ENCODE data around the gene SPINK8. TPM values are rescaled to one million over a fixed set of nuclear protein-coding genes. Genes with fewer than 3 reads are reported as not detected.
A peak's percentile ranks its signal among the peaks of the same experiment; 100 is the strongest.

The SPINK8 gene
- total RNA-seq, 1 donor from 2014 or later: not detected

- H3K9me3 Mint-ChIP-seq: no peaks in the 10 kb centered on the region
- peaks cover 51% of the 10 kb centered on the region for H3K36me3 Mint-ChIP-seq (ENCODE audit: low read depth)
- no peaks in the 10 kb centered on the region for H3K27me3 Mint-ChIP-seq (ENCODE audit: low read depth)
- intact Hi-C loops (cut with micrococcal nuclease): no loop called here
- H3K4me3 Mint-ChIP-seq (ENCODE audit: low read depth): peak overlapping the region; percentile 26
- H3K27ac Mint-ChIP-seq: peak overlapping the region; percentile 57
- H3K4me1 Mint-ChIP-seq (ENCODE audit: low read depth): peaks cover 41% of the 10 kb centered on the region
- no peak for DNase-seq (ENCODE audit: low spot score)
These were observed 63.2 kb downstream of the SPINK8 start for GRCh38 chr3:48270306-48270705.

- Mint-ChIP-seq H3K36me3 (ENCODE audit: low read depth) (peaks cover 51% of the 10 kb centered on the region), H3K4me1 (ENCODE audit: low read depth) (peaks cover 41% of the 10 kb centered on the region), H3K9me3 (no peaks in the 10 kb centered on the region), H3K27me3 (ENCODE audit: low read depth) (no peaks in the 10 kb centered on the region), H3K27ac (peak overlapping the region; percentile 94), H3K4me3 (ENCODE audit: low read depth) (peak overlapping the region; percentile 54)
- DNase-seq (ENCODE audit: low spot score): no peak
- intact Hi-C loops (cut with micrococcal nuclease): loop anchor here (2.0 to 5.0 kb wide), 2 partner anchors 171 to 182 kb away; partner anchors contain the start of genes CCDC51 and TMA7
These were observed 63.9 kb downstream of the SPINK8 start for GRCh38 chr3:48269592-48269991.

- H3K4me3 Mint-ChIP-seq (ENCODE audit: low read depth): peak overlapping the region; percentile 58
- H3K9me3 Mint-ChIP-seq: no peaks in the 10 kb centered on the region
- DNase-seq (ENCODE audit: low spot score): no peak
- H3K4me1 Mint-ChIP-seq (ENCODE audit: low read depth): peaks cover 41% of the 10 kb centered on the region
- H3K27ac Mint-ChIP-seq: peak overlapping the region; percentile 94
- no peaks in the 10 kb centered on the region for H3K27me3 Mint-ChIP-seq (ENCODE audit: low read depth)
- H3K36me3 Mint-ChIP-seq (ENCODE audit: low read depth): peaks cover 53% of the 10 kb centered on the region
- intact Hi-C loops (cut with micrococcal nuclease): loop anchor here (1.0 to 5.0 kb wide), 6 partner anchors 28 to 238 kb away; partner anchors contain the start of genes CCDC51, CDC25A, TMA7 and ZNF589
These were observed 64.4 kb downstream of the SPINK8 start for GRCh38 chr3:48268936-48269561.

GRCh38 chr3:48268381-48268935 is 65.0 kb downstream of the SPINK8 start:
- Mint-ChIP-seq H3K27me3 (ENCODE audit: low read depth) (no peaks in the 10 kb centered on the region), H3K27ac (peak overlapping the region; percentile 94), H3K36me3 (ENCODE audit: low read depth) (peaks cover 59% of the 10 kb centered on the region), H3K4me3 (ENCODE audit: low read depth) (peak overlapping the region; percentile 58), H3K9me3 (no peaks in the 10 kb centered on the region), H3K4me1 (ENCODE audit: low read depth) (peaks cover 40% of the 10 kb centered on the region)
- intact Hi-C loops (cut with micrococcal nuclease): loop anchor here (1.0 to 5.0 kb wide), 6 partner anchors 27 to 239 kb away; partner anchors contain the start of genes CCDC51, CDC25A, TMA7 and ZNF589
- DNase-seq (ENCODE audit: low spot score): peak; percentile 71

- H3K4me3 Mint-ChIP-seq (ENCODE audit: low read depth): peak overlapping the region; percentile 24
- H3K9me3 Mint-ChIP-seq: no peaks in the 10 kb centered on the region
- intact Hi-C loops (cut with micrococcal nuclease): loop anchor here (1.0 to 5.0 kb wide), 6 partner anchors 26 to 240 kb away; partner anchors contain the start of genes CCDC51, CDC25A, TMA7 and ZNF589
- H3K36me3 Mint-ChIP-seq (ENCODE audit: low read depth): peaks cover 59% of the 10 kb centered on the region
- peak overlapping the region; percentile 94 for H3K27ac Mint-ChIP-seq
- no peaks in the 10 kb centered on the region for H3K27me3 Mint-ChIP-seq (ENCODE audit: low read depth)
- DNase-seq (ENCODE audit: low spot score): no peak
- H3K4me1 Mint-ChIP-seq (ENCODE audit: low read depth): peaks cover 37% of the 10 kb centered on the region
These were observed 65.7 kb downstream of the SPINK8 start for GRCh38 chr3:48267782-48268181.

GRCh38 chr3:48258530-48258929 is 74.9 kb downstream of the SPINK8 start:
- no peak for DNase-seq (ENCODE audit: low spot score)
- Mint-ChIP-seq H3K36me3 (ENCODE audit: low read depth) (peaks cover 80% of the 10 kb centered on the region), H3K4me3 (ENCODE audit: low read depth) (no peak overlapping the region), H3K27ac (peak overlapping the region; percentile 16), H3K4me1 (ENCODE audit: low read depth) (peaks cover 4% of the 10 kb centered on the region), H3K27me3 (ENCODE audit: low read depth) (no peaks in the 10 kb centered on the region), H3K9me3 (peaks cover 8% of the 10 kb centered on the region)
- intact Hi-C loops (cut with micrococcal nuclease): no loop called here

Other genes with a start within 250 kb of the SPINK8 start
- 39.1 and 40.5 TPM in 2 replicates for gene CDC25A, start 145.2 kb downstream of the SPINK8 start, total RNA-seq
- gene CAMP, start 110.2 kb downstream of the SPINK8 start, total RNA-seq: not detected in 2 replicates
- gene ZNF589, start 92.6 kb downstream of the SPINK8 start, total RNA-seq: 40.2 and 42.8 TPM in 2 replicates
- gene NME6, start 32.3 kb downstream of the SPINK8 start, total RNA-seq: 30.2 and 33.7 TPM in 2 replicates
- gene FBXW12, start 38.6 kb upstream of the SPINK8 start, total RNA-seq: 0.14 TPM in 1 of 2 replicates, not detected in the other
- 6.8 and 7.0 TPM in 2 replicates for gene PLXNB1, start 96.4 kb upstream of the SPINK8 start, total RNA-seq
- gene CCDC51, start 106.5 kb upstream of the SPINK8 start, total RNA-seq: 22.2 and 23.7 TPM in 2 replicates
- gene TMA7, start 106.6 kb upstream of the SPINK8 start, total RNA-seq: 270 and 289 TPM in 2 replicates
- gene ATRIP, start 113.1 kb upstream of the SPINK8 start, total RNA-seq: 16.9 and 17.5 TPM in 2 replicates
- gene SHISA5, start 170.5 kb upstream of the SPINK8 start, total RNA-seq: 65.6 and 69.5 TPM in 2 replicates
- 53.0 and 57.0 TPM in 2 replicates for gene PFKFB4, start 223.1 kb upstream of the SPINK8 start, total RNA-seq
- 0.11 TPM in 1 of 2 replicates, not detected in the other for gene UCN2, start 230.1 kb upstream of the SPINK8 start, total RNA-seq